WTC11 (cell line): ENCODE results near the gene ELFN2. TPM values are rescaled to one million over a fixed set of nuclear protein-coding genes. Genes with fewer than 3 reads are reported as not detected.
A peak's percentile ranks its signal among the peaks of the same experiment; 100 is the strongest.

Experiments used
- ATAC-seq: fragments of 200-7000 bp; cut with Tn5 transposase; 2 replicates; pipeline ENCODE4 v1.10.0; 2021; ENCODE audit warnings: mild to moderate bottlenecking, moderate library complexity
- CTCF ChIA-PET: fragments of 300-600 bp; sonication (Branson Sonifier 250); formaldehyde crosslinking; loops from one replicate; lab custom pipeline; 2021; ENCODE audit warnings: antibody characterized with exemption; lab: Charles Lee
- POLR2A ChIA-PET: fragments of 350-600 bp; sonication (Branson Sonifier 250); formaldehyde crosslinking; loops from one replicate; lab custom pipeline; 2021; ENCODE audit warnings: antibody characterized with exemption; lab: Charles Lee
- DNase-seq: peaks from one replicate; pipeline ENCODE4 v3.0.0; 2021; ENCODE audit warnings: low spot score
- H3K27ac Mint-ChIP-seq: 2 replicates; pipeline ENCODE4 v1.8.0; 2021; ENCODE audit warnings: mixed read lengths
- H3K27me3 Mint-ChIP-seq: 2 replicates; pipeline ENCODE4 v1.8.0; 2021; ENCODE audit warnings: low read depth, mild to moderate bottlenecking, moderate library complexity, mixed read lengths
- H3K36me3 Mint-ChIP-seq: 2 replicates; pipeline ENCODE4 v1.8.0; 2021; ENCODE audit warnings: mixed read lengths
- H3K4me1 Mint-ChIP-seq: 2 replicates; pipeline ENCODE4 v1.8.0; 2022; ENCODE audit warnings: mixed read lengths
- H3K4me3 Mint-ChIP-seq: 2 replicates; pipeline ENCODE4 v1.8.0; 2021; ENCODE audit warnings: mild to moderate bottlenecking, moderate library complexity, mixed read lengths
- H3K9me3 Mint-ChIP-seq: 2 replicates; pipeline ENCODE4 v1.8.0; 2021; ENCODE audit warnings: mixed read lengths
- CREM ChIP-seq: sonication (generic); formaldehyde crosslinking; IDR thresholded peaks from 2 replicates; pipeline ENCODE4 v1.8.1; 2022; ENCODE audit warnings: mild to moderate bottlenecking, missing genetic modification reagents, moderate library complexity
- EMX1 ChIP-seq: fragments of 250-450 bp; sonication (Bioruptor Pico); IDR thresholded peaks from 2 replicates; pipeline ENCODE4 v1.8.0; 2021; ENCODE audit warnings: mild to moderate bottlenecking
- FOXP1 ChIP-seq: sonication (generic); formaldehyde crosslinking; IDR thresholded peaks from 2 replicates; pipeline ENCODE4 v1.8.0; 2022; ENCODE audit warnings: missing genetic modification reagents, mild to moderate bottlenecking, moderate library complexity, borderline replicate concordance
- GTF2I ChIP-seq: fragments of 250-450 bp; sonication (Bioruptor Pico); conservative IDR thresholded peaks from 2 replicates; pipeline ENCODE4 v1.4.0; 2021; ENCODE audit warnings: mild to moderate bottlenecking
- IRF2 ChIP-seq: sonication (generic); formaldehyde crosslinking; IDR thresholded peaks from 2 replicates; pipeline ENCODE4 v1.8.0; 2022; ENCODE audit warnings: low read depth, missing genetic modification reagents, borderline replicate concordance
- JUN ChIP-seq: sonication (generic); formaldehyde crosslinking; IDR thresholded peaks from 2 replicates; pipeline ENCODE4 v1.8.0; 2023; ENCODE audit warnings: mild to moderate bottlenecking, missing genetic modification reagents
- MXD4 ChIP-seq: fragments of 250-450 bp; sonication (Bioruptor Pico); IDR thresholded peaks from 2 replicates; pipeline ENCODE4 v1.8.0; 2021; ENCODE audit warnings: mild to moderate bottlenecking, moderate library complexity, borderline replicate concordance
- NR1H2 ChIP-seq: sonication (generic); formaldehyde crosslinking; IDR thresholded peaks from 2 replicates; pipeline ENCODE4 v1.9.0; 2021; ENCODE audit warnings: mild to moderate bottlenecking, moderate library complexity, missing genetic modification reagents
- SOX15 ChIP-seq: fragments of 250-450 bp; sonication (Bioruptor Pico); IDR thresholded peaks from 2 replicates; pipeline ENCODE4 v1.9.0; 2021; ENCODE audit warnings: mild to moderate bottlenecking
- TCF7 ChIP-seq: sonication (generic); formaldehyde crosslinking; IDR thresholded peaks from 2 replicates; pipeline ENCODE4 v1.8.0; 2022; ENCODE audit warnings: mild to moderate bottlenecking, low read depth, missing genetic modification reagents, moderate library complexity
- TEAD1 ChIP-seq: sonication (generic); formaldehyde crosslinking; IDR thresholded peaks from 2 replicates; pipeline ENCODE4 v1.8.0; 2022; ENCODE audit warnings: mild to moderate bottlenecking, missing genetic modification reagents
- total RNA-seq: library from RNA; stranded (reverse); gene quantifications from 3 replicates; pipeline ENCODE4 v1.2.3, GENCODE V29; 2021
- TF ChIP-seq, protein P1 (sequence below): sonication (generic); formaldehyde crosslinking; conservative IDR thresholded peaks from 2 replicates; pipeline ENCODE4 v1.8.1; 2022; ENCODE audit warnings: mild to moderate bottlenecking, missing genetic modification reagents
- TF ChIP-seq, protein P2 (sequence below): sonication (generic); formaldehyde crosslinking; IDR thresholded peaks from 2 replicates; pipeline ENCODE4 v1.8.0; 2023; ENCODE audit warnings: mild to moderate bottlenecking, missing genetic modification reagents
- TF ChIP-seq, protein P3 (sequence below): sonication (generic); formaldehyde crosslinking; IDR thresholded peaks from 2 replicates; pipeline ENCODE4 v1.8.1; 2022; ENCODE audit warnings: mild to moderate bottlenecking, moderate library complexity, missing genetic modification reagents
- TF ChIP-seq, protein P4 (sequence below): fragments of 250-450 bp; sonication (Bioruptor Pico); IDR thresholded peaks from 2 replicates; pipeline ENCODE4 v1.9.0; 2021; ENCODE audit warnings: moderate library complexity, mild to moderate bottlenecking, inconsistent platforms, borderline replicate concordance
- TF ChIP-seq, protein P5 (sequence below): sonication (generic); formaldehyde crosslinking; IDR thresholded peaks from 2 replicates; pipeline ENCODE4 v1.8.1; 2023; ENCODE audit warnings: mild to moderate bottlenecking, missing genetic modification reagents, moderate library complexity
- TF ChIP-seq, protein P6 (sequence below): sonication (generic); formaldehyde crosslinking; IDR thresholded peaks from 2 replicates; pipeline ENCODE4 v1.8.0; 2022; ENCODE audit warnings: mild to moderate bottlenecking, missing genetic modification reagents
- TF ChIP-seq, protein P7 (sequence below): sonication (generic); formaldehyde crosslinking; IDR thresholded peaks from 2 replicates; pipeline ENCODE4 v1.8.0; 2022; ENCODE audit warnings: missing genetic modification reagents
- TF ChIP-seq, protein P8 (sequence below): sonication (generic); formaldehyde crosslinking; IDR thresholded peaks from 2 replicates; pipeline ENCODE4 v1.8.1; 2022; ENCODE audit warnings: low read depth, mild to moderate bottlenecking, moderate library complexity, missing genetic modification reagents, borderline replicate concordance

ELFN2 gene
- total RNA-seq, 1 experiment from 2014 or later, result 0.87 TPM

DNA sequence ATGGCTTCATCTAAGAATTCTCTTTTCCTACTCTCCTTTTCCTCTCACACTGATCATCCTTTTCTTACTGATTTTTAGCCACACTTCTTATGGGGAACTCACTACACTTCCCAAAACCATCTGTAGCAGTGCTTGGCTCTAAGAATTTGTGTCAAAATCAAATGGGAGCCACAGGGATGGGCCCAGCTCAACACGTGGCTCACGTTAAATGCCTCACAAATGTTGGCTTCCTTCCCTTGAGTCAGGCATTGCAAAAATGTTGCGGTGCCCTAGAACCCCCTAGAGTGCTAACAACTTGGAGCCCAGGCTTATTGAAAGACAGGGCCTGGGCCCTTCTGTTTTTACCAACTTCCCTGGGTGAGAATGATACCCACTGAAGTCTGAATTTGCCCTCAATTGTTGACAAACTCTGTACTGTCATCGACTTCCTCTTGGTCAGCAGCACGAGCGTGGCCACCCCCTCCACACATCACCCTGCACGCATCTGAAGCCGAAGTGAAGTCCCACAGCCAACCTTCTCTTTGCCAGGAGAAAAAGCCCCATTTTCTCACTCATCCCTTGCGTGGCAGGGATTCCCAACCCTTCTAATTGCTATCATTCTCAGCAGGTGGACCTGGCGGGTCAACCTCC, 69.7 kb downstream of the ELFN2 start (continued):
- TF ChIP-seq, protein P1, sequence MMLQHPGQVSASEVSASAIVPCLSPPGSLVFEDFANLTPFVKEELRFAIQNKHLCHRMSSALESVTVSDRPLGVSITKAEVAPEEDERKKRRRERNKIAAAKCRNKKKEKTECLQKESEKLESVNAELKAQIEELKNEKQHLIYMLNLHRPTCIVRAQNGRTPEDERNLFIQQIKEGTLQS (CRISPR knock-in tag), result no peak
- TF ChIP-seq CREM (CRISPR knock-in tag) (no peak), MXD4 (CRISPR knock-in tag) (no peak), SOX15 (CRISPR knock-in tag) (no peak), IRF2 (CRISPR knock-in tag) (no peak), TEAD1 (CRISPR knock-in tag) (no peak), GTF2I (CRISPR knock-in tag) (no peak), EMX1 (CRISPR knock-in tag) (no peak), JUN (no peak)
- TF ChIP-seq, protein P2, sequence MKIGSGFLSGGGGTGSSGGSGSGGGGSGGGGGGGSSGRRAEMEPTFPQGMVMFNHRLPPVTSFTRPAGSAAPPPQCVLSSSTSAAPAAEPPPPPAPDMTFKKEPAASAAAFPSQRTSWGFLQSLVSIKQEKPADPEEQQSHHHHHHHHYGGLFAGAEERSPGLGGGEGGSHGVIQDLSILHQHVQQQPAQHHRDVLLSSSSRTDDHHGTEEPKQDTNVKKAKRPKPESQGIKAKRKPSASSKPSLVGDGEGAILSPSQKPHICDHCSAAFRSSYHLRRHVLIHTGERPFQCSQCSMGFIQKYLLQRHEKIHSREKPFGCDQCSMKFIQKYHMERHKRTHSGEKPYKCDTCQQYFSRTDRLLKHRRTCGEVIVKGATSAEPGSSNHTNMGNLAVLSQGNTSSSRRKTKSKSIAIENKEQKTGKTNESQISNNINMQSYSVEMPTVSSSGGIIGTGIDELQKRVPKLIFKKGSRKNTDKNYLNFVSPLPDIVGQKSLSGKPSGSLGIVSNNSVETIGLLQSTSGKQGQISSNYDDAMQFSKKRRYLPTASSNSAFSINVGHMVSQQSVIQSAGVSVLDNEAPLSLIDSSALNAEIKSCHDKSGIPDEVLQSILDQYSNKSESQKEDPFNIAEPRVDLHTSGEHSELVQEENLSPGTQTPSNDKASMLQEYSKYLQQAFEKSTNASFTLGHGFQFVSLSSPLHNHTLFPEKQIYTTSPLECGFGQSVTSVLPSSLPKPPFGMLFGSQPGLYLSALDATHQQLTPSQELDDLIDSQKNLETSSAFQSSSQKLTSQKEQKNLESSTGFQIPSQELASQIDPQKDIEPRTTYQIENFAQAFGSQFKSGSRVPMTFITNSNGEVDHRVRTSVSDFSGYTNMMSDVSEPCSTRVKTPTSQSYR, result no peak
- TF ChIP-seq, protein P3, sequence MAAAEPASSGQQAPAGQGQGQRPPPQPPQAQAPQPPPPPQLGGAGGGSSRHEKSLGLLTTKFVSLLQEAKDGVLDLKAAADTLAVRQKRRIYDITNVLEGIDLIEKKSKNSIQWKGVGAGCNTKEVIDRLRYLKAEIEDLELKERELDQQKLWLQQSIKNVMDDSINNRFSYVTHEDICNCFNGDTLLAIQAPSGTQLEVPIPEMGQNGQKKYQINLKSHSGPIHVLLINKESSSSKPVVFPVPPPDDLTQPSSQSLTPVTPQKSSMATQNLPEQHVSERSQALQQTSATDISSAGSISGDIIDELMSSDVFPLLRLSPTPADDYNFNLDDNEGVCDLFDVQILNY, result no peak
- TF ChIP-seq, all 79 proteins: peak for 0

DNA sequence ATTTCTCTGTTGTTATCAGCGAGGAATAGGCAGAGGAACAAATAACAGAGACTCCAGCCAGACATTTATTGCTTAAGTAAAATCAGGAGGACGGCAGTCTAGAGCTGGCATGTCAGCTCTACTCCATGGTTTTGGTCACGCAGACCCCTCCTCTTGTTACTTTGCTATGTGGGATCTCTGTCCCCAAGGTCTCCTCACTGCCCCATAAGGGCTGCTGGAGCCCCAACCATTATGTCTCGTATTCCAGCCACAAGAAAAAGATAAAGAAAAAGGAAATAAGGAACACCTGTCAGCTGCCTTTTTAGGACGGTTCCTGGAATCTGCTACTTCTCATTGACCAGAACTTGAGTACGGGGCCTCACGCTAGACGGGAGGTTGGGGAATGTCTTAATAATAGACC, 70.4 kb downstream of the ELFN2 start:
- DNase-seq, result no peak
- Mint-ChIP-seq H3K4me3 (no peak overlapping the region), H3K27ac (no peak overlapping the region), H3K4me1 (peaks cover 2% of the 10 kb centered on the region; the same call in 1 of the 2 replicates), H3K9me3 (no peaks in the 10 kb centered on the region), H3K36me3 (no peaks in the 10 kb centered on the region), H3K27me3 (peaks cover 4% of the 10 kb centered on the region; the same call in 1 of the 2 replicates)
- no peak for ATAC-seq
- TF ChIP-seq TCF7 (CRISPR knock-in tag) (no peak), JUN (no peak), GTF2I (CRISPR knock-in tag) (0 out of 2 replicates have a peak, but pooled peaks have one; percentile 39)
- CTCF ChIA-PET, result interaction anchor here (1.0 kb wide), 1 partner anchor 27 kb away, joined by 3 read pairs; no protein-coding TSS in a partner anchor
- POLR2A ChIA-PET, result no interaction called here

DNA sequence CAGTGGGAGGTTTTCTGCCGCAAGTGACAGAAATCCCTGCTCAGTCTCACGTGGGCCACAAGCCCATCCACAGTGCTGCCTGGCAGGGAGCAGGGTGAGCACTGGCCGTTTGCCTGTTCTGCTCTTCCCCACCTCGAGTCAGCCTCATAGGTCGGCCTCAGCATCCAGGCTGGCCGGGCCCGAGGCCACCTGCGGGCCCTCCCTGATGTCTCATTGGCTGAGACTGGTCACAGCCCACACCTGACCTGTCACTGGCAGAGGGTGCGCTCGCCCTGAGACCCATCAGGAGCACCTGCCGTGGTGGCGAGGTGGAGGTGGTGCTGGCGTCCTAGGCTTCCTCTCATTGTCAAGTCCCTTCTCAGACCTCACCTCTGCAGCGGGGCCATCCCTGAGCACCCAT, 72.1 kb downstream of the ELFN2 start:
- no peak for ATAC-seq
- no peak overlapping the region for H3K27ac Mint-ChIP-seq
- no peak for DNase-seq
- POLR2A ChIA-PET, result no interaction called here
- CTCF ChIA-PET, result no interaction called here
- no peak for TF ChIP-seq FOXP1
- TF ChIP-seq, protein P4, sequence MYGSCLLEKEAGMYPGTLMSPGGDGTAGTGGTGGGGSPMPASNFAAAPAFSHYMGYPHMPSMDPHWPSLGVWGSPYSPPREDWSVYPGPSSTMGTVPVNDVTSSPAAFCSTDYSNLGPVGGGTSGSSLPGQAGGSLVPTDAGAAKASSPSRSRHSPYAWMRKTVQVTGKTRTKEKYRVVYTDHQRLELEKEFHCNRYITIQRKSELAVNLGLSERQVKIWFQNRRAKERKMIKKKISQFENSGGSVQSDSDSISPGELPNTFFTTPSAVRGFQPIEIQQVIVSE (CRISPR knock-in tag), result no peak
- H3K36me3 Mint-ChIP-seq, result no peaks in the 10 kb centered on the region
- H3K9me3 Mint-ChIP-seq, result no peaks in the 10 kb centered on the region
- H3K27me3 Mint-ChIP-seq, result peaks cover 4% of the 10 kb centered on the region; the same call in 1 of the 2 replicates
- no peak overlapping the region for H3K4me3 Mint-ChIP-seq
- peaks cover 2% of the 10 kb centered on the region; the same call in 1 of the 2 replicates for H3K4me1 Mint-ChIP-seq

DNA sequence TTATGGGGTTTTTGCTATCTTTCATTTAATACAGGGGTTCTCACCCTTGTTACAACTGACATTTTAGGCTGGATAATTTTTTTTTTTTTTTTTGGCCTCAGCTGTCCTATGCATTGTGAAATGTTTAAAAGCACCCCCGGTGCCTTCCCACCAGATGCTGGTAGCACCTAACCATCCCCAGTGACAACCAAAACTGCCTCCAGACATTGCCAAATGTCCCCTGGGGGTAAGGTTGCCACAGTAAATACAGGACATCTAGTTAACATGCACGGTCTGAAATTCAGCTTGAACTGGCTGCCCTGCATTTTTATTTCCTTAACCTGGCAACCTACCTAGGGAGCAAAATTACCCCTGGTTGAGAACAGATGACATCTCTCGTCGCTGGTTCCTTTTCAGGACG, 72.6 kb downstream of the ELFN2 start:
- Mint-ChIP-seq H3K4me3 (no peak overlapping the region), H3K9me3 (no peaks in the 10 kb centered on the region), H3K4me1 (peaks cover 2% of the 10 kb centered on the region; the same call in 1 of the 2 replicates), H3K36me3 (no peaks in the 10 kb centered on the region), H3K27ac (no peak overlapping the region), H3K27me3 (peaks cover 4% of the 10 kb centered on the region; the same call in 1 of the 2 replicates)
- ATAC-seq, result no peak
- DNase-seq, result no peak
- POLR2A ChIA-PET, result no interaction called here
- CTCF ChIA-PET, result no interaction called here
- TF ChIP-seq, protein P5, sequence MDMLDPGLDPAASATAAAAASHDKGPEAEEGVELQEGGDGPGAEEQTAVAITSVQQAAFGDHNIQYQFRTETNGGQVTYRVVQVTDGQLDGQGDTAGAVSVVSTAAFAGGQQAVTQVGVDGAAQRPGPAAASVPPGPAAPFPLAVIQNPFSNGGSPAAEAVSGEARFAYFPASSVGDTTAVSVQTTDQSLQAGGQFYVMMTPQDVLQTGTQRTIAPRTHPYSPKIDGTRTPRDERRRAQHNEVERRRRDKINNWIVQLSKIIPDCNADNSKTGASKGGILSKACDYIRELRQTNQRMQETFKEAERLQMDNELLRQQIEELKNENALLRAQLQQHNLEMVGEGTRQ (CRISPR knock-in tag), result no peak
- no peak for TF ChIP-seq NR1H2 (CRISPR knock-in tag)
- TF ChIP-seq, protein P6, sequence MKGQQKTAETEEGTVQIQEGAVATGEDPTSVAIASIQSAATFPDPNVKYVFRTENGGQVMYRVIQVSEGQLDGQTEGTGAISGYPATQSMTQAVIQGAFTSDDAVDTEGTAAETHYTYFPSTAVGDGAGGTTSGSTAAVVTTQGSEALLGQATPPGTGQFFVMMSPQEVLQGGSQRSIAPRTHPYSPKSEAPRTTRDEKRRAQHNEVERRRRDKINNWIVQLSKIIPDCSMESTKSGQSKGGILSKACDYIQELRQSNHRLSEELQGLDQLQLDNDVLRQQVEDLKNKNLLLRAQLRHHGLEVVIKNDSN, result no peak
- TF ChIP-seq, protein P7, sequence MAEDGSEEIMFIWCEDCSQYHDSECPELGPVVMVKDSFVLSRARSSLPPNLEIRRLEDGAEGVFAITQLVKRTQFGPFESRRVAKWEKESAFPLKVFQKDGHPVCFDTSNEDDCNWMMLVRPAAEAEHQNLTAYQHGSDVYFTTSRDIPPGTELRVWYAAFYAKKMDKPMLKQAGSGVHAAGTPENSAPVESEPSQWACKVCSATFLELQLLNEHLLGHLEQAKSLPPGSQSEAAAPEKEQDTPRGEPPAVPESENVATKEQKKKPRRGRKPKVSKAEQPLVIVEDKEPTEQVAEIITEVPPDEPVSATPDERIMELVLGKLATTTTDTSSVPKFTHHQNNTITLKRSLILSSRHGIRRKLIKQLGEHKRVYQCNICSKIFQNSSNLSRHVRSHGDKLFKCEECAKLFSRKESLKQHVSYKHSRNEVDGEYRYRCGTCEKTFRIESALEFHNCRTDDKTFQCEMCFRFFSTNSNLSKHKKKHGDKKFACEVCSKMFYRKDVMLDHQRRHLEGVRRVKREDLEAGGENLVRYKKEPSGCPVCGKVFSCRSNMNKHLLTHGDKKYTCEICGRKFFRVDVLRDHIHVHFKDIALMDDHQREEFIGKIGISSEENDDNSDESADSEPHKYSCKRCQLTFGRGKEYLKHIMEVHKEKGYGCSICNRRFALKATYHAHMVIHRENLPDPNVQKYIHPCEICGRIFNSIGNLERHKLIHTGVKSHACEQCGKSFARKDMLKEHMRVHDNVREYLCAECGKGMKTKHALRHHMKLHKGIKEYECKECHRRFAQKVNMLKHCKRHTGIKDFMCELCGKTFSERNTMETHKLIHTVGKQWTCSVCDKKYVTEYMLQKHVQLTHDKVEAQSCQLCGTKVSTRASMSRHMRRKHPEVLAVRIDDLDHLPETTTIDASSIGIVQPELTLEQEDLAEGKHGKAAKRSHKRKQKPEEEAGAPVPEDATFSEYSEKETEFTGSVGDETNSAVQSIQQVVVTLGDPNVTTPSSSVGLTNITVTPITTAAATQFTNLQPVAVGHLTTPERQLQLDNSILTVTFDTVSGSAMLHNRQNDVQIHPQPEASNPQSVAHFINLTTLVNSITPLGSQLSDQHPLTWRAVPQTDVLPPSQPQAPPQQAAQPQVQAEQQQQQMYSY (CRISPR knock-in tag), result no peak
- TF ChIP-seq, protein P8, sequence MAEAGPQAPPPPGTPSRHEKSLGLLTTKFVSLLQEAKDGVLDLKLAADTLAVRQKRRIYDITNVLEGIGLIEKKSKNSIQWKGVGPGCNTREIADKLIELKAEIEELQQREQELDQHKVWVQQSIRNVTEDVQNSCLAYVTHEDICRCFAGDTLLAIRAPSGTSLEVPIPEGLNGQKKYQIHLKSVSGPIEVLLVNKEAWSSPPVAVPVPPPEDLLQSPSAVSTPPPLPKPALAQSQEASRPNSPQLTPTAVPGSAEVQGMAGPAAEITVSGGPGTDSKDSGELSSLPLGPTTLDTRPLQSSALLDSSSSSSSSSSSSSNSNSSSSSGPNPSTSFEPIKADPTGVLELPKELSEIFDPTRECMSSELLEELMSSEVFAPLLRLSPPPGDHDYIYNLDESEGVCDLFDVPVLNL (CRISPR knock-in tag), result no peak
